HG03064 (cell line): ENCODE results near the gene ANAPC13.

Source experiments
- ATAC-seq: cut with Tn5 transposase; IDR thresholded peaks from one replicate; pipeline ENCODE4 v1.9.1; 2021; ENCODE audit warnings: low read depth; ENCODE audit not compliant: unreplicated experiment

The ANAPC13 gene

GRCh38 chr3:134483195-134483900, 2.4 kb downstream of the ANAPC13 start:
- no peak for ATAC-seq

DNA sequence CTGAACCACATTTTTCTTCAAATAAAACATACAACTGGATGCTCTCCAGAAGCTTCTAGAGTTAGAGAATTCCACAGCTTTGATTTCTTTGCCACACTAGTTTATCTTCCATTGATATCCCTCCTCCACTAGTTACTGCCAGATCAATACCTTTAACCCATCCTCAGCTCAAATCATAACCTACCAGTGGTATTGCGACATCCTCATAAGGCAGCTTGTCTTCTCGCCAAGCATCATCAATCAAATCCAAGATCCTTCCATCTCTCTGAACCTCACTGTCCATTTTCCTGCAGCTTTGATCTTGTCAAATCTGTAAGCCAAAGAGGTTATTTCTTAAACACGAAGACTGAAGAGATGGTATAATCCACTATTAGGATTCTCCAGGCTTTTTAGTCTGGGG, 3.2 kb downstream of the ANAPC13 start:
- ATAC-seq: no peak

DNA sequence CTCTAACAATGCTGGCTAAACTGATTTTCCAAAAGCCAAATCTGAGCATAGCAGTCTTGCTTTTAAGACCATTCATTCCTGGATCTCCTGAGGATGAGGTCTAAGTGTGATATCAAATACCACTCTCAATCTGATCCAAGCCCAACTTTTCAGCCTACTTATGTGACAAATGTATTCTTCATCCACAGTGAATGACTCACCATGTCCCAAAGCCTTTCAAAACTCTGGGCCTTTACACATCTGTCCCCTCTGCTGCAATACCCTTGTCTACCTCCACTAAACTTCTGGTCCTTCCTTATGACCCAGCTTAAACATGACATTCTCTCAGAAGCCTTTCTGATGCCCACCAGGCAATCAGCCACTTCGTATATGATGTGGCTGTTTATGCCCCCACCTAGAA, 4.6 kb downstream of the ANAPC13 start:
- no peak for ATAC-seq

DNA sequence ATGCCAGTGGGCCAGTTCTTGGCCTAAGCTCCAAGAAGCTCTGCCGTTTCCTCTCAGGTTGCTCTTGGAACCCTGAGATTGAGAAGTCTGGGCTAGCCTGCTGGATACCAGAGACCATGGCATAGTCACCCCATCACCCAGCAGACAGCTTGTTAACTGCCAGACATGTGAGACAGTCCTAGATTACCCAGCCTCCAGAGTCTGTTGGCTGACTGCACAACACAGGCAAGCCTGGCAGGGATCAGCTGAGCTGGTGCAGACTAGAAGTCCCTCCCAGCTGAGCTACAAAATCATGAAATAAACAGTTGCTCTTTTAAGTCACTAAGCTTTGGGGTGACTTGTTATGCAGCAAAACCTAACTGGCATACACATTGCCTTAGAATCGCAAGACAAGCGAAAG, 5.2 kb downstream of the ANAPC13 start:
- ATAC-seq: no peak

GRCh38 chr3:134477938-134478337, 7.8 kb downstream of the ANAPC13 start:
- no peak for ATAC-seq

- no peak for ATAC-seq
Measured at GRCh38 chr3:134477002-134477401, 8.8 kb downstream of the ANAPC13 start.

DNA sequence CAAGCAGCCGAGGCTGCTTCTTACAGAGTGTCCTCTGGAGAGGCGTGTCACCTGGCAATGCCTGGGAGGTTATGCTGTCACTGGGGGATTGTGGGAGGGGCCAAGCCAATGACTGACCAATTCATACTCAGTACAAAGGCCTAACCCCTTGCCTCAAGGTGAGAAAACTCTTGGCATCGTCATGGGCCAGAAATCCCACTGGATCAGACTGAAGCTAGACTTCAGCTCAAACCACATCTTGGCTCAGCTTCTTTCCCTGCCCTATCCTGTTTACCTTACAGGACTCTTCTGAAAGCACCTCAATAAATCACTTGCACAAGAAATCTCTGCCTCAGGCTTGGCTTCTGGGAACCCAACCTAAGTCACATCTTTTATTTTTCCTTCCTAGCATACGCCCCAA, 9.5 kb downstream of the ANAPC13 start:
- ATAC-seq: no peak

DNA sequence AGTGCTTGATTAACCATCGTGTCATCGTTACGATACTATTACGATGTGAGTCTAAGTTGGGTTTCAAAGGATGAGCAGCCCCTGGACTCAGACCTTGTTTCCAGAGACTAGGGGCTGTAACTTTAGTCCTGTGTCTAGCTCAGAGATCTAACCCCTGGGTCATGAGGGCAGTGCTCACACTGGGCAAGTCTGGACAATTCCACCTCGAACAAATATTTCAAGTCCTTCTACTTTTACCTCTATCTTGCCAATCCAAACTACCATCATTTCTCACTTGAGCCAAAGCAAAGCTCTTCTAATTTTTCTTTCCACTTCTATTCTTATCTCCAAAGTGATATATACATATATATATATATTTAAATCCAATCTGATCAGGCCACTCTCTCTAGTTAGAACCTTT, 10.8 kb downstream of the ANAPC13 start:
- ATAC-seq: no peak

- ATAC-seq: no peak
Measured at GRCh38 chr3:134473868-134474546, 11.8 kb downstream of the ANAPC13 start.

DNA sequence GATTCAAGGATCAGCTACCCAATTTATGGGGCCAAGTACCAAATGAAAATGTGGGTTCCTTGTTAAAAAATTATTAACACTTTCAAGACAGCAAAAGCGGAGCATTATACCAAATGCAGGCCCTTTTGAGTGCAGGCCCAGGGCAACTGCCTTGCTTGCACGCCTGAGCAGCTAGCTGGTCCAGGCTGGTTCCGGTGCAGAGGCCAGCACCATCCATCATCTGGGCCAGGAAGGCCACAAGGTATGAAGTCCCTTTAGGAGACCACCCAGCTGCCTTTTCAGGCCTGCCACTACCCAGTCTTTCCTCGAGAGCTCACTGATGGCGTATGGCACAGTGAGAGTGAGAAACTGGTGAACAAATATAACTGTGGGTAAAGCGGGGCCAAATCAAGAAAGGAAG, 13.0 kb downstream of the ANAPC13 start:
- ATAC-seq: no peak

DNA sequence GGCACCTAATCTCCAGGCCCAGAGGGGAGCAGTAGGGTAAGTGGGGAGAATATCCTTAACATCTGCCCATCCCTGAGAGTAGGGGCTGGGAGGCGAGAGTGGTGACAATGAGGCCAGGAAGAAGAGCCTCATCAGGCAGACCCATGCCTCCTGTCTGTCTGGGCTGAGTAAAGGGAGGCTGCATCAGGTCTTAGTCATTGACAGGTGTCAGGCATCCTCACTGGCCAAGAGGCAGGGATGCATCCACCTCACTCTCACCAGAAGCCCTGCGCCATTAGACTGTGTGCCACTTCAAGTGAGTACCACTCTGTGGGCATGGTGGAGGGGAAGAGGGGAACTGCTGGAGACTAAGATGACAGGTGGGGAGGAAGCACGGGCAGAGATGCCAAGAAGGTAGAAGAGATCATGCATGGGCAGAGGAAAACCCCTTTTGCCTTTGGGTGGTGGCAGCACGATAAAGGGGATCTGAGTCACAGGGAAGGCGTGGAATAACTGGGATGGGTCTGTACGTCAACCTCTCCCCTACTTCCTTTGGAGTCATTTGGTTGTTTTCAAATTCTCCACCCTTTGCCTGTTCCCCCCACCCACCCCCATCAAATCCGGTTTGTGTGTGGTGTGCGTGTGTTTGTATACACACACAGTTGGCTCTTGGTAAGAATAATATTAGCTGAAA, 14.1 kb downstream of the ANAPC13 start:
- no peak for ATAC-seq

DNA sequence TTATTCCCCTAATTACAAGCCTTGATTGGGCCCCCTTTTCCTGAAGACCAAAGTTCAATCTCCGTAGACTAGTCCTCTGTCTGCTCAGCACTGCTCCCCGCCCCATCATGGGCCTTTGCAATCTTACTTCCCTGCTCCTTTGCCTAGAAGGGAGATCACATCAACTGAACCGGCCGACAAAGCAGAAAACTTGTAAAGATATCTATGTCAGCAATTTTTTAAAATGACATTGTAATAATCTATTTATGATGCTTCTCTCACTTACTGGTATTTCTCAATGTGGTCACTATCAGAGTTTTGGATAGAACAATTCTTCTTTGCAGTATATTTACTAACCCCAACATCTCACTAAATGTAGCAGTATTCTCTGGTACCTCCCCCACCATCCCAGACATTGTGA, 17.3 kb downstream of the ANAPC13 start:
- no peak for ATAC-seq

DNA sequence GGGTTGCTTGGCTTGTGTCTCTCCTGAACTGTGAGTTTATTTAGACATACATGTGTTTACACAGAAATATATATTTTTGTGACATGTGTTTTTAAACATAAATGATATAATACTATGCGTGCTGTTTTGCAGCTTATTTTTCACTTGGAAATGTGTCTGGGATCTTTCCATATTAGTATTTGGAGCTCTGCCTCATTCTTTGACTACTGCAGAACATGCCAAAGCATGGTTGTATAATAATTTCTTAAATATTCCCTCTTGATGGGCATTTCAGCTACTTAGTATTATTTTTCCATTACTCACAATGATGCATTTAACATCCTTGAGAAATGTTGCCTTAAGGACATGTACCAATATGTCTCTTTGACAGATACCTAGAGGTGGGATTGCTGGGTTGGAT, 19.5 kb downstream of the ANAPC13 start:
- ATAC-seq: no peak

DNA sequence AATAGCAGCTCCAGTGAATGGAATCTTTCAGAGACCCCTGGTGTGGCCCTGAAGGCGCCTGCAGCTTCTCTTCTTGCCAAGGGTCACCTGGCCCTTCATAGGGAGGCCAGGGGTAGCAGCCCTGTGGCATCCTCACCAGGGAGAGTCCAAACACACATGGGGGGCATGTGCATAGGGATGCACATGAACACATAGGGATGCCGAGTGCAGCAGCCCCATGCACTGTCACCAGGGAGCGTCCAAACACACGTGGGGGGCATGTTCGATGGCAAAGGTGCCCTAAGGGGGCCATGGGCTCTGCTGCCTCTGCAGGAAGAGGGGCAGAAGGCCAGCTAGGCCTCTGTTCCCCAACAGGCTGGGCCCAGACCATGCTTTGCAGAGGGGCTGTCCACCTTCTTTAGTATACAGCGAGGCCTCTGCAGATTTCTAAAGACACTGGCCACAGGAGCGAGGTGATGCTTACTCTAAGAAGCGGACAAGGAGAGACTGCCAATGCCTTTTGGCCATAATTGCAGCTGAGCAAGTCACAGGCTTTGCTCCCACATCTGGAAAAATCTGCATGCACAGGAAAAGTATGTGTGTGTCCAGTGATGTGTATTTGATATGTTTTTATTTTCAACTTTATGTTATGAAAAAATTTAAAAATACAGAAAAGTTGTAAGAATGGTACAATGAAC, 21.0 kb downstream of the ANAPC13 start:
- no peak for ATAC-seq

DNA sequence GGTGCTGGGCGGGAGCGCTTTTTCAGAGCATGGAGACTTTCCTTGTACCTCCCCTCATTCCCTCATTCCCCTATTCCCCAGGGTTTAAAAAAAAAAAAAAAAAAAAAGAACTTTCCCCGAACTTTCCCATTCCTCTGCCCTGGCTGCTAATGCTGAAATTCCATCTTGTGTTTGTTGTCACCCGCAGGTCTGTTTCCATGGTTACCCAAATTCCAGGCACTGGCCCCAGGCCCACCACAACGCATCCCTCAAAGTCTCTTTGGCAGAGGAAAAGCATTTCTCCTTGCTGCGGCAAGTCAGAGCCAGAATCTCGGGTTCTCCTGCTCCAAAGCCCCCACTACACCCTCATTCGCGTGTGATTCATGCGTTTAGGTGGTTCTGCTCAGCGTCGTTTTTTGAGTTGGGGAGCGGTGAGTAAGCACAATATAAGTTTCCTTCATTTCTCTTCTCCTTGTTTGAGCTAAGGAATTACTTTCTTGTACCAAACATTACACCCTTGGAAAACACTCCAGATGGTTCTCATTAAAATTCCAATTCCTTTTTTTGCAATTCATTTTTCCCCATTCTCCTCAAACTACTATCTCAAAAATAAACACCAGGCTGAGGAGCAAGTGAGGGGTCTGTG, 21.6 kb downstream of the ANAPC13 start:
- no peak for ATAC-seq

GRCh38 chr3:134463676-134464063, 22.1 kb downstream of the ANAPC13 start:
- no peak for ATAC-seq

GRCh38 chr3:134462331-134462941, 23.3 kb downstream of the ANAPC13 start:
- no peak for ATAC-seq

DNA sequence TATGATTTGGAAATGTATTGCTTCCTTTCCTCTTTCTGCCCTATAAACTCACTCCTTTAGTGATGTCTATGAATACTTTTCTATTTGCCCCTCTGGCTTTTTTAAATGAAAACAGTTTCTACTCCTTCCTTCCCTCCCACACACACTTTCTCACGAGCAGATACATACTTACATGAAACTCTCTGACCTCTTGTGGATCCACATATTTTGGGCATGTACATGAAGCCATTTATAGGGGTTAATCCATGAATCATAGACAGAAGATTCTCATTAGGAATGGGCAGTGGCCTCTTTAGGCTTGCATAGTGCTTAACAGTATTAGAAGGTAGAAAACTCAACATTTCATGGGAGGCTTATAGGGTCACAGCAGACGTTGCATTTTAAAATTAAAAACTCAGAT, 24.8 kb downstream of the ANAPC13 start:
- no peak for ATAC-seq

GRCh38 chr3:134459562-134459961, 26.2 kb downstream of the ANAPC13 start:
- ATAC-seq: no peak

DNA sequence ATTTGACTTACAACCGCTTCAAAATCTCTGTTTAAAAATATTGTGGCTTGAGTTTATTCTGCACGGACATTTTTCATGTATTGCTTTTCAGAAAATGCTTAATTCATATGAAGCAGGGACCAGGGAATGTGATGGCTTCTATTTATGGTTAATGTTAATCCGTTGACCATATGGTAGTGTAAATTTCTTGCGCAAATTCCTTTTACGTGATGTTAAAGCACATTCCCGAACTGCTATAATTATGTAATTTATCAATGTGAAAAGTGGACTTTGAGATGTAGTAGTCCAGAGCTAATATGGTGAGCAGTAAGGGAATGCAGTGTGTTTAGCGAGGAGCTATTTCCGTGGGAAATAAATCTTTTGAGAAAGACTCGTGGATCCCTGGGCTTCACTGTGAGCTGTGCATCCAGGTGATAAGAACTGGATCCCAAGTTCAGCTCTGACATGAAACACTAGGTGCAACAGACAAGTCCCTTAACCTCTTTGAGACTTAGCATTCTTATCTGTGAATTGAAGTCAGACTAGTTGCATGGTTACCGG, 27.3 kb downstream of the ANAPC13 start:
- ATAC-seq: no peak
